Measurements from ENCODE around the gene FAM135A.
A peak's percentile ranks its signal among the peaks of the same experiment; 100 is the strongest.
"Not testable (repeated sequence)": the region's sequence is repeated elsewhere in the genome, so short reads cannot be mapped to it uniquely, and the experiment has no call there.

Gene FAM135A

GRCh38 chr6:70396796-70397729, 16.2 kb upstream of the FAM135A start:
- no peak for DNase-seq

- DNase-seq: no peak
Measured at GRCh38 chr6:70398783-70399728, 14.3 kb upstream of the FAM135A start.

DNA sequence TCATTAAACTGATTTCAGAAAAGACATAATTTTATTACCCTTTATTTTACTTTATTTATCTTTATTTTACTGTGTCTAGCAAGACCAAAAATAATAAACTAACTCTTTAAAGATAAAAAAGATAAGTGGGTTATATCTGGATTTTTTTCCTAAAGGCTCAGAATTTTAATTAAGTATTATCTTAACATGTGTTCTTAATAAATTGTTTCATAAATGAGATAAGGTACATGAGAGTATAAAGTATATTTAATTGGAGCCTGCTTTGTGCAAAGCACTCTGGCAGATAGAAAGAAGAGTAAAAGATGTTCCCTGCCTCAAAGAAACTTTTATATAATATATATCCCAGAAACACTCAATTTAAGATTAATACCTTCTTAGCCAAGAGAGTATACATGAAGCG, 8.7 kb upstream of the FAM135A start:
- no peak for DNase-seq

DNA sequence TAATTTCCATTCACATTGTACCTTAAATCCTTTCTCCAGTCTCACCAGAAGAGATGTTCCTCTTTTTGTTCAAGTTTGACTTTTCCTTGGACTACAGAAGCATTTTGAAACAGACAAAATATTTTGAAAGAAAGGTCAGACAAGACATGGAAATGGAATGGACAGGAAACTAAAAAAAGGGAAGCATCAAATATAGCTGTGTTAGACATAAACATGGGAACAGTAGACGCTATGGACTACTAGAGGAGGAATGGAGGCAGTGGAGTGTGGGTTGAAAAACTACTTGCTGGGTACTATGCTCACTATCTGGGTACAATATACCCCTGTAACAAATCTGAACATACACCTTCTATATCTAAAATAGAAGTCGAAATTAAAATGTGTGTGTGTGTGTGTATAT, 4.1 kb upstream of the FAM135A start:
- no peak for DNase-seq

GRCh38 chr6:70411542-70412251, 1.6 kb upstream of the FAM135A start:
- DNase-seq: no peak

DNA sequence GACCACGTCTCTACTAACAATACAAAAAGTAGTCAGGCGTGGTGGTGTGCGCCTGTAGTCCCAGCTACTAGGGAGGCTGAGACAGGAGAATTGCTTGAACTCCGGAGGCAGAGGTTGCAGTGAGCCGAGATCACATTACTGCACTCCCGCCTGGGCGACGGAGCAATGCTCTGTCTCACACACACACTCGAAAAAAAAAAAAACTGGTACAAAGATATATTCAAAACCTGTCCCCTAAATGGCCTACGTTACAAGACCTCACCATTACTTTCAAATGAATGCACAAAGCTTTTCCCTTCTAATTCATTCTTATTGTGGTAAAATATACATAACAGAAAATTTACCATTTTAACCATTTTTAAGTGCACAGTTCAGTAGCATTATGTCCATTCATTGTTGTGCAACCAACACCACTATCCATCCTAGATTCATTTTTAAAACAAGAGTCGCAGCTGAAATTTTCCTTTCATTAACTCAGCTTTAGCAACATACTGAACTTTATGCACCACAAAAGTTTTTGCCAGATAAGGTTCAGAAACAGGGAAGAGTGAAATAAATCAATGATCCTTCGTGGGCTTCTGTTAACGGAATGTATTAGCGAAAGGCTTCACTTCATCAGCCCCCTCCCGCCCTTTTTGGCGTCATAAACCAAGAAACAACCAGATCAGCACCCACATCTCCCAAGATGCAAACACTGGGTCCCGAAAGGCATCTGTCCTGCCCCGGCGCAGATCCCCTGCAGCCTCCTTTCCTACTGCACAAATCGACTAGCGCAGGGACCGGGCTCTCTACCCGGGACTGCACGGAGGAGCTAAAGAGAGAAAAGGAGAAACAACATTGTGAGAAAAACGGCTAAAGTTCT, 825 bp upstream of the FAM135A start:
- no peak for DNase-seq

- DNase-seq: peak; percentile 53
Measured at GRCh38 chr6:70413992-70414494, 735 bp downstream of the FAM135A start.

DNA sequence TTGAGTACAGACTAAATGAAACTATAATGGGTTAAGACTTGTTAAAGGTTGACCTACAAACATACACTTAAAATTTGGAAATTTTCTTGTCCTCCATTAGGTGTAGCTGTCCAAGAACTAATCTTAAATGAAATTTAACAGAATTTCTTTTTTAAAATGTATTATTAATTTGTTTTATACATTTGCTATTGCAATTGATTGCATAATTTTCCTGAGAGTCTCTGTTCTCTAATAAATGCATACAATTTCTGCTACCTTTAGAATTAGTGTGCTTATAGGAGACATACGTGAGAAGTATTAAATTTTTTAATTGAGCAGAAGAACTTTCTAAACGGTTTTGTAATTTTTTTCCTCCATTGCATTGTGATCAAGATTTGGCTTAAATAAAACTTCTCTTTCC, 1.5 kb downstream of the FAM135A start:
- DNase-seq: no peak

DNA sequence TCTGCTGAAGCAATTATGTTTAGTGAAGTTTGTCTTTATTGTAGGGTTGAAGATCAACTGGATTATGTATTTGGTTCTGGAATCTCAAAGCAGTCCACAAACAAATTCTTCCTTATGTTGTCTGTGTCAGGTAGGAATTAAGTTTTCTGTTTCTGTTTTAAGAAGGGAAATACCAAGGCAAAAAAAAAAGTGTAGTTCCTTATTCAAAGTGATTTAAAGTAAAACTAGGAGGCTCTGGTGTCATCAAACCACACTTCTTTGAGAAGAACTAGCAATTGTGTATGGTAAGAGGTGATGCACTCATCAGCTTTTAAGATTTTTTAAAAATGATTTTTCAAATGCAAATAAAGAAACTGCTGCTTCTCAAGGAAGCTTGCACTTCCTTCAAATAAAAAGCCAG, 1.9 kb downstream of the FAM135A start:
- no peak for DNase-seq

GRCh38 chr6:70415660-70416059, 2.4 kb downstream of the FAM135A start:
- no peak for DNase-seq

- no peak for DNase-seq
Measured at GRCh38 chr6:70421509-70421908, 8.2 kb downstream of the FAM135A start.

DNA sequence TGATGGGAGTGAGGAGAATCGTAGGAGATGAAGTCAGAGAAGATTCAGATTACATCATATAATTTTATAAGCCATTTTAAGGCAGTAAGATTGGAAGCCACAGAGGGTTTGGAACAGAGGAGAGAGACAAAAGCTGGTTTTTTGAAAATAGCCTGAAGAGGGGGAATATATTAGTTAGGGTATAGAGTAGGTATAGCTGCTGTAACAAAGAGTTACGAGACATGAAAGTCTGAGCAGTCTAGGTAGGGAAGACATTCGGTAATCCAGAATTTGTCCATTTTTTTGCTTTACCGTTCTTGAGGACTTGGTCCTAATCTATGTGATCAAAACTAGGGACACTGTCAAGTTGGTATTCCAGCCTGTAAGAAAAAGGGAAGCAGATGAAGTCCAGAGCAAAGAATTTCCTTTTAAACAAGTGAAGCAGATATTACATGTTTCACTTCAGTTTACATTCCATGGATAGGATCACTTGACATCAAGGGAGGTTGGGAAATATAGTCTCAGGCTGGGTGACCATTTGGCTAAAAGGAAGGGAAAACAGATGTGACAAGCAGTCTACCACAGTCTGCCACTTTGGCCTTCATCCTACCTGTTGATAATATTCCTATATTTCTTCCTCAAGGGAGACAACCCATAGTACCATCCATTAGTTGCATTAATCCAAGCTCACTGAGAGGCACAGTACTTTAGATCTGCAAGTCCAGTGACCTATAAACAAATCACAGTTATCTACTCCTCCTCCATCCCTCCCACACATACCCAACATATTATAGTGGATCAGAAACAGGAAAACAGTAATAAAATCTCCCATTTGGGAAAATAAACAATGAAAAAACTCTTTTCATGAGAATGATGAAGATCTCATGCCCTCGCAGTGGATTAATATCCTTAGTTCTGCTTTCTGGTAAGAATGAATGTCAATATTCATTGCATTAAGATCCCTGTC, 10.2 kb downstream of the FAM135A start:
- DNase-seq: no peak

DNA sequence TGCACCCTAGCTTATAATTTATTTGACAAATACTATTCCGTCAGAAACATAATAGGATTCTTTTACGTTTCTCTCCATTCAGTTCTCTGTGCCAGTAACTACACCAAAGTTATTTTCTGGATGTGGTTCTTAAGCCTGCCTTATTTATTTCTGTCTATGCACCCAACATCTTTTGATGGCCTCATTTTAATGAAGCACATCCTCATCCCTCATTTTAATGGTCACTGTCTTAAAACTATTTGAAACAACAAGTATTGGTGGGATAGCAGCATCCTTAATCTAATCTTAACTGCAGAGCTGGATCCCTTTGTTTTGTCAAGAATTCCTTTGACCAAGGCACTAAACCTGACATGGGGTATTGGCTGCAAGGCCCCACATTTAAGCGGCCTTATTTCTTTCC, 11.0 kb downstream of the FAM135A start:
- DNase-seq: no peak

- no peak for DNase-seq
Measured at GRCh38 chr6:70436320-70436719, 23.0 kb downstream of the FAM135A start.

- DNase-seq: no peak
Measured at GRCh38 chr6:70445001-70445400, 31.7 kb downstream of the FAM135A start.

DNA sequence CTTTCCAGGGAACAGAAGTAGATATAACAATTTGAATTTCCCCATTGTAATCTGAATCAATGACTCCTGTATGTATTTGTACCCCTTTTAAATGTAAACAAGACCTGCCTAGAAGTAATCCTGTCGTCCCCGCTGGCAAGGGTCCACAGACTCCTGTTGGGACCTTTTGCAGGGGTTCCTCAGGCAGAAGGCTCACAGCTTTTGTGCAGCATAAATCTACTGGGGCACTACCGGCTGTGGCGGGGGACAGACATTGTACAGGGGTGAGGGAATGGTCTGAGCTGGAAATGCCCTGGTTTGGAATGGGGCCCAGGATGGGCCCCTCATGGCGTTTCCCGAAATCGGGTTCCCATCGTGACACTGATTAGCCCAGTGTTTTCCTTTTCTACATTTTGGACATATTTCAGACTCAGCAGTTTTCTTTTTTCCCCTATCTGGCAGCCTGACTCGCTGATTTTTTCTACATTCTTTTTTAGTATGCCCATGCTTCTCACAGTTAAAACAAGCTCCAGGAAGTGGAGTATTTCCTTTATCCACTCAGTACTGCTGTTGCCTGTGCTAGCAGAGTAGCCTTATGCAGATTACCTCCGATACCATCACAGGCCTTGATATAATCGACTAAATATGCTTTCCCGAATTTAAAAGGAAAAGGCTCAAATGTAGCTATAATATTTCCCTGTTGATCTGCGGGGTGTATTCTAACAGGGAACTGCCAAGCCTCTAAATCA, 34.2 kb downstream of the FAM135A start:
- DNase-seq: not testable (repeated sequence)

GRCh38 chr6:70453899-70454298, 40.6 kb downstream of the FAM135A start:
- not testable (repeated sequence) for DNase-seq

DNA sequence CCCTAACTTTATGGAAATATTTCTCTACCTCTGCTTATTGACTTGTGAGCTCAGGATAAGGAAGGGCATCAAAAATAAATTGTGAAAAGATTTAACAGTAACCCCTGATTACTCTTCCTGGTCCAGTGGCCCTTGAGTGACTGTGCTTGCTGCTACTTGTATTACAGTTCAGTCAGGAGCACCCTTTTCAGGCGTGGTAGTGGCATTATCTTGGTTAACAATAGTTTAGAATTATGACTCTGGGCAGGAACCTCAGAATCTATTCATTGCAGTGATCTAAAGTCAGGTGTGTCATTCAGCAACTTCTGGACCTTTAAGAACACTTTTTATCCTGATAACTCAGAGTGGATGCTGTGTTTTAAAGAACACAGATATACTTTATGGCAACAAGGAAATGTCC, 43.4 kb downstream of the FAM135A start:
- no peak for DNase-seq

DNA sequence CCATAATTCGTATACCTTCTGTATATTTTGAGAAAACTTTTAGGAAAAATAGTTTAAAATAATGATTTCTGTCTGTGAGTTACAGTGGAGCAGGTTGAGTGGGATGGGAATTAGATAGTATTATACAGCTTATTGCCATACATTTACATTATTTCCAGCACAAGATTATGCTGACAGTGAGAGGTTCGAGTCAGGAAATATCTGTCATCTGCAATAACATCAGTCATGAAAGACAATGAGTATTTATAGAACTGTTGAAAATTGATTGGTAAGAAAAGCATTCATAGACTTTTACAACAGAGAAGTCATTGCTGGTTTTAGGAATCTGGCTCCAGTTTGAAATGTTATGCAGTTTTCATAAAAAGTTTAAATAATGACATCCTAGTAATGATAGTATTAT, 45.9 kb downstream of the FAM135A start:
- no peak for DNase-seq

- DNase-seq: not testable (repeated sequence)
Measured at GRCh38 chr6:70459699-70460098, 46.4 kb downstream of the FAM135A start.
